Activated T-helper 17 cell treated with anti-CD3 and anti-CD28 coated beads, Interleukin-2, amount 50 U/mL, for 72 hours (primary cell): ENCODE data around the gene EFNB2. TPM values are rescaled to one million over a fixed set of nuclear protein-coding genes. Genes with fewer than 3 reads are reported as not detected.

ENCODE experiments used
- ATAC-seq: fragments of 150-1000 bp; cut with Tn5 transposase; replicated peaks from 2 replicates; pipeline ENCODE4 v1.10.0; 2021; ENCODE audit warnings: mild to moderate bottlenecking, moderate library complexity
- H3K27ac Mint-ChIP-seq: one replicate; pipeline ENCODE4 v1.8.0; 2022; ENCODE audit warnings: mixed read lengths
- H3K27me3 Mint-ChIP-seq: one replicate; pipeline ENCODE4 v1.8.0; 2022; ENCODE audit warnings: mixed read lengths
- H3K36me3 Mint-ChIP-seq: one replicate; pipeline ENCODE4 v1.8.0; 2022; ENCODE audit warnings: low read depth, mild to moderate bottlenecking, mixed read lengths
- H3K4me1 Mint-ChIP-seq: one replicate; pipeline ENCODE4 v1.8.0; 2022; ENCODE audit warnings: mixed read lengths
- H3K4me3 Mint-ChIP-seq: one replicate; pipeline ENCODE4 v1.8.0; 2022; ENCODE audit warnings: mild to moderate bottlenecking, mixed read lengths
- H3K9me3 Mint-ChIP-seq: one replicate; pipeline ENCODE4 v1.8.0; 2022; ENCODE audit warnings: mixed read lengths
- total RNA-seq, 2 donors: library from RNA; stranded (reverse); gene quantifications; one replicate each; pipeline ENCODE4 v1.2.3, GENCODE V29; 2022

EFNB2 gene
- total RNA-seq, 2 donors from 2014 or later, result 0.08 TPM; not detected in 1

GRCh38 chr13:106492588-106493475 lies 42.6 kb downstream of the EFNB2 start:
- H3K9me3 Mint-ChIP-seq, result no peaks in the 10 kb centered on the region
- H3K4me1 Mint-ChIP-seq, result peaks cover 9% of the 10 kb centered on the region
- no peak overlapping the region for H3K4me3 Mint-ChIP-seq
- H3K36me3 Mint-ChIP-seq, result no peaks in the 10 kb centered on the region
- ATAC-seq, result no peak
- no peak overlapping the region for H3K27ac Mint-ChIP-seq
- peaks cover 29% of the 10 kb centered on the region for H3K27me3 Mint-ChIP-seq

- H3K9me3 Mint-ChIP-seq, result no peaks in the 10 kb centered on the region
- peaks cover 30% of the 10 kb centered on the region for H3K27me3 Mint-ChIP-seq
- ATAC-seq, result no peak
- peaks cover 9% of the 10 kb centered on the region for H3K4me1 Mint-ChIP-seq
- no peak overlapping the region for H3K27ac Mint-ChIP-seq
- no peak overlapping the region for H3K4me3 Mint-ChIP-seq
- no peaks in the 10 kb centered on the region for H3K36me3 Mint-ChIP-seq
Measured at GRCh38 chr13:106491928-106492587, 43.4 kb downstream of the EFNB2 start.

- H3K9me3 Mint-ChIP-seq, result no peaks in the 10 kb centered on the region
- no peaks in the 10 kb centered on the region for H3K36me3 Mint-ChIP-seq
- H3K4me3 Mint-ChIP-seq, result peak overlapping the region; percentile 43
- H3K27me3 Mint-ChIP-seq, result peaks cover 35% of the 10 kb centered on the region
- ATAC-seq, result no peak
- H3K27ac Mint-ChIP-seq, result no peak overlapping the region
- peaks cover 9% of the 10 kb centered on the region for H3K4me1 Mint-ChIP-seq
Measured at GRCh38 chr13:106491463-106491862, 44.0 kb downstream of the EFNB2 start.

- Mint-ChIP-seq H3K9me3 (no peaks in the 10 kb centered on the region), H3K27me3 (peaks cover 37% of the 10 kb centered on the region), H3K4me1 (peaks cover 9% of the 10 kb centered on the region), H3K4me3 (peak overlapping the region; percentile 43), H3K36me3 (no peaks in the 10 kb centered on the region), H3K27ac (peak overlapping the region; percentile 1)
- ATAC-seq, result peak; percentile 19
Measured at GRCh38 chr13:106490569-106491321, 44.7 kb downstream of the EFNB2 start.

- H3K27ac Mint-ChIP-seq, result no peak overlapping the region
- no peak overlapping the region for H3K4me3 Mint-ChIP-seq
- H3K27me3 Mint-ChIP-seq, result peaks cover 41% of the 10 kb centered on the region
- no peak for ATAC-seq
- peaks cover 9% of the 10 kb centered on the region for H3K4me1 Mint-ChIP-seq
- H3K9me3 Mint-ChIP-seq, result no peaks in the 10 kb centered on the region
- no peaks in the 10 kb centered on the region for H3K36me3 Mint-ChIP-seq
Measured at GRCh38 chr13:106489849-106490568, 45.5 kb downstream of the EFNB2 start.

- Mint-ChIP-seq H3K4me1 (peaks cover 9% of the 10 kb centered on the region), H3K9me3 (no peaks in the 10 kb centered on the region), H3K27ac (no peak overlapping the region), H3K4me3 (no peak overlapping the region), H3K27me3 (peaks cover 47% of the 10 kb centered on the region), H3K36me3 (no peaks in the 10 kb centered on the region)
- ATAC-seq, result no peak
Measured at GRCh38 chr13:106488686-106489085, 46.8 kb downstream of the EFNB2 start.

GRCh38 chr13:106488076-106488475 lies 47.4 kb downstream of the EFNB2 start:
- no peaks in the 10 kb centered on the region for H3K9me3 Mint-ChIP-seq
- no peaks in the 10 kb centered on the region for H3K36me3 Mint-ChIP-seq
- H3K4me3 Mint-ChIP-seq, result no peak overlapping the region
- no peak for ATAC-seq
- peaks cover 52% of the 10 kb centered on the region for H3K27me3 Mint-ChIP-seq
- no peak overlapping the region for H3K27ac Mint-ChIP-seq
- H3K4me1 Mint-ChIP-seq, result peaks cover 5% of the 10 kb centered on the region

GRCh38 chr13:106487129-106487528 lies 48.3 kb downstream of the EFNB2 start:
- H3K36me3 Mint-ChIP-seq, result no peaks in the 10 kb centered on the region
- H3K4me3 Mint-ChIP-seq, result no peak overlapping the region
- peaks cover 5% of the 10 kb centered on the region for H3K4me1 Mint-ChIP-seq
- ATAC-seq, result no peak
- no peaks in the 10 kb centered on the region for H3K9me3 Mint-ChIP-seq
- H3K27me3 Mint-ChIP-seq, result peaks cover 51% of the 10 kb centered on the region
- no peak overlapping the region for H3K27ac Mint-ChIP-seq

- peaks cover 46% of the 10 kb centered on the region for H3K27me3 Mint-ChIP-seq
- ATAC-seq, result no peak
- H3K27ac Mint-ChIP-seq, result no peak overlapping the region
- H3K4me1 Mint-ChIP-seq, result peaks cover 5% of the 10 kb centered on the region
- no peaks in the 10 kb centered on the region for H3K36me3 Mint-ChIP-seq
- H3K9me3 Mint-ChIP-seq, result no peaks in the 10 kb centered on the region
- H3K4me3 Mint-ChIP-seq, result no peak overlapping the region
Measured at GRCh38 chr13:106486287-106486686, 49.2 kb downstream of the EFNB2 start.

- peaks cover 55% of the 10 kb centered on the region for H3K27me3 Mint-ChIP-seq
- H3K4me3 Mint-ChIP-seq, result no peak overlapping the region
- no peak overlapping the region for H3K27ac Mint-ChIP-seq
- ATAC-seq, result no peak
- no peaks in the 10 kb centered on the region for H3K9me3 Mint-ChIP-seq
- no peaks in the 10 kb centered on the region for H3K36me3 Mint-ChIP-seq
- no peaks in the 10 kb centered on the region for H3K4me1 Mint-ChIP-seq
Measured at GRCh38 chr13:106484537-106485193, 50.8 kb downstream of the EFNB2 start.

GRCh38 chr13:106484084-106484483 lies 51.4 kb downstream of the EFNB2 start:
- no peak for ATAC-seq
- Mint-ChIP-seq H3K4me3 (no peak overlapping the region), H3K36me3 (no peaks in the 10 kb centered on the region), H3K27ac (no peak overlapping the region), H3K9me3 (no peaks in the 10 kb centered on the region), H3K4me1 (no peaks in the 10 kb centered on the region), H3K27me3 (peaks cover 50% of the 10 kb centered on the region)

GRCh38 chr13:106481919-106482318 lies 53.5 kb downstream of the EFNB2 start:
- Mint-ChIP-seq H3K27me3 (peaks cover 41% of the 10 kb centered on the region), H3K27ac (no peak overlapping the region), H3K4me1 (no peaks in the 10 kb centered on the region), H3K36me3 (no peaks in the 10 kb centered on the region), H3K9me3 (no peaks in the 10 kb centered on the region), H3K4me3 (no peak overlapping the region)
- no peak for ATAC-seq

GRCh38 chr13:106480351-106480910 lies 55.0 kb downstream of the EFNB2 start:
- no peak for ATAC-seq
- H3K27me3 Mint-ChIP-seq, result peaks cover 34% of the 10 kb centered on the region
- H3K4me3 Mint-ChIP-seq, result no peak overlapping the region
- H3K27ac Mint-ChIP-seq, result no peak overlapping the region
- H3K36me3 Mint-ChIP-seq, result no peaks in the 10 kb centered on the region
- no peaks in the 10 kb centered on the region for H3K9me3 Mint-ChIP-seq
- H3K4me1 Mint-ChIP-seq, result no peaks in the 10 kb centered on the region
